HG03139 (cell line): ENCODE data around the gene ATP6V0B.

ENCODE experiments used
- ATAC-seq: cut with Tn5 transposase; IDR thresholded peaks from one replicate; pipeline ENCODE4 v1.9.1; 2021; ENCODE audit not compliant: unreplicated experiment

ATP6V0B gene

DNA sequence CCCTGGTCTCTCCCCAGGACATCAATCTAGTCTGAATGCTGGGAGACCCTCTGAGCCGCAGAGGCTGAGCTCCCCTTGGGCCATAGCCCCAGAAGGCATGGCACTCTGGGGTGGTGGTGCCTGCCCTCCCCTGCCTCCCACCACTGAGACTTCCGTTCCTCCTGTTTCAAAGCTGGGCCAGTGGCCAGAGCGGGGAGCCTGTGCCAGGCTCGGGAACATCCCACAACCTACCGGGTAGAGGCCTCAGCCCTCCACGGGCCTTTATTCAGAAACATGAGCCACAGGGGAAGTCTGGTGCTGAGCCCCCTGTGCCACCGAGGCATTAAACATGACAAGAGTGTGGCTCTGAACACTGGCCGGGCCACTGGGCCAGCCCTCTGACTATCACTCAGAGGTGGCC lies 24.7 kb downstream of the ATP6V0B start:
- ATAC-seq = no peak

DNA sequence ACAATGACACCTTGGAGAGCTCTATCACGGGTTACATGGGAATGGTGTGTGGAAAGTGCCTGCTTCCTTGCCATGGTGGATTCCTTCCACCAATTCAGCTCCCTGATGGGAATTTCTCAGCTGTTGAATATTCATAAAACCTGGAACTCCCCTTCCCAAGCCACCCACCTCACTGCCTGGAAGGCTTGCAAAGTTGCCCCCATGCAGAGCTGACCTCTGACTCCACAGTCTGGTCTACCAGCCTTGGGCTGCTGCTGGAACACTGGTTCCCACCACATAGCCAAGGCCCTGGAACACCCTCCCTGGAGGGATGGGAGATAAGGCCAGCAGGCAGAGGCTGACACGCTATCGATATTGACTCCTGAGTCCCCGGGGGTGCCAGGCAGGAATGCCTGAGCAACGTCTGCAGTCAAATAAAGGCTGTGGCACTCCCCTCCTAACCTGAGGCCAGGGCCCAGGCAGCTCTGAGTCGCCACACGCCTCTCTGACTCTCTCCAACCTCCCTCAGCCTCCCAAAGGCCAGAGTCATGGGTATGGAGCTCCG lies 25.4 kb downstream of the ATP6V0B start:
- ATAC-seq = no peak

DNA sequence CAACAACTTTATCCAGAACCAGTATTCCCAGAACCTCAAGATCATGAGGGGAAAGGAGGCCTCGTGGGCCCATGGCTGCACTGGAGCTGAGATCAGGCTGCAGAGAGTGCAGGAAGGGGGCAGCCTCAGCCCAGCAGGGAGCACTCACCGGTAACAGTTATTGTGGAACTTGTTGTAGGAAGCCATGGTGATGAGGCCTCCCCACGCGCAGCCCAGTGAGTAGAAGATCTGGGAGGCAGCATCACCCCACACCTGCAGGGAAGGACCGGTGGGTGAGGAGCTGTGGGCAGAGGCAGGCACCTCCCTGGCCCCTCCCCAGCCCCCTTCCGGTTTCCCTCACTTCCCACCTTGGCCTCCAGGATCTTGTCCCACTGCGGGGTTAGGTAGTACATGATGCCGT lies 27.4 kb downstream of the ATP6V0B start:
- ATAC-seq = no peak

DNA sequence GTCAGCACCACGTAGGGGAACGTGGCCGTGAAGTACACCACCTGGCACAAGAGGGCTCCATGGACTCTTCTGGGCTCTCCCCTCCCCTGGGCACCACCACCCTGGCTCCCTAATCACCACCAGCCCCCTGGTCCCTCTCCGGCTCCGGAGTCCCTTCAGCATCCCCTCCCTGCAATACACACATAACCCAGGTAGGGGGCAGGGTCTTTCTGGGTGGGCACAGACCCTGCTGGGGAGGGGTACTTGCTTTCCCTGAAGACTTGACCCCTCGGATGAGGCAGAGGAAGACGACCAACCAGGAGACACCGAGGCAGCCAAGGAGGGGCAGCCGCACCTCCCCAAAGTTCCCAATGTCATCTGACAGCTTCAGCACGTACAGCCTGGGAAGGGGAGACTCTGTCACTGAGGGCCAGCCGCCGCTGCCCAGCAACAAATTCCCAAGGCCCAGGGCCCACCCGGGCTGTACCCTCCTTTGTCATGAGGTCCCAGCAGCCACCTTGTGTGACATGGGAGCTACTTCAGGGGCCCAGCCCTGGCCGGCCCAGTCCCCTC lies 27.9 kb downstream of the ATP6V0B start:
- no peak for ATAC-seq

DNA sequence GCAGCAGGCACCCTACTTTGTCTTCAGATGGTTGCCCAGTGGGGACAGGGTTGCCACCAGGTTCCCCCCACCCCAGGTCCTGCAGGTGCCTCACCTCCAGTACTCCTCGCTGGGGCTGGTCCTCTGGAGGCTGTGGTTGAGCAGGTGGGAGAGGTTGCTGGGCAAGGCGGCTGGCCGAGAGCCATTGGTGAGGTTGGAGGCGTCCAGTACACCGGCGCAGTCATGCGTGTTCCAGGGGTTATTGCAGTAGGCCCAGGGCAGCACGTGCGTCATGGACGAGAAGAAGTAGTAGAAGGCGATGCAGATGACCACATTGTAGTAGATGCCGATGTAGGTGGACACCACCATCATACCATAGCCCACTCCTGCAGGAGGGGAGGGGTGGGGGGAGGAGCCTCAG lies 33.5 kb downstream of the ATP6V0B start:
- ATAC-seq = no peak

DNA sequence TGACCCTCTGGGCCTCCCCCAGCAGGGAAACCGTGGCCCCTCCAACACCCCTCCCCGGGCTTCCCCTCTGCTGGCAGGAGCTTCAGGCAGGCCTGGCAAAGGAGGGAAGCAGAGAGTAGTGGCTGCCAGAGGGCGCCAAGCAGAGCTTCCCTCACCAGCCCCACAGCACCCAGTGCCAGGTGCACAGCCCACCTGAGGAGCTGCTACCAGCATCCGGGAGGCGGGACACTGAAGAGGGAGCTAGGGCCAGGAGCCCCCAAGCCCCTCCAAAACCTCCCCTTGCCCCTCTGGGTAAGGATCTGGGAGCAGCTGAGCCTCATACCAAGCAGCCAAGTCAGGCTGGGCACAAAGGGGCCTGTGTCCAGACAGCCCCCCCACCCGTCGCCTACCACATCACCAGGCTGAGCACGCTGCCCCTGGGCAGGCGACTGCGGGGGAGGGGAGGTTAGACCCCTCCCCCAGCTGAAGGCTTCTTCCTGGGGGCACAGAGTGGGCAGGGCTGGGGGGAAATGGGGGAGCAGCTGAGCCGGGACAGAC lies 36.2 kb downstream of the ATP6V0B start:
- no peak for ATAC-seq

DNA sequence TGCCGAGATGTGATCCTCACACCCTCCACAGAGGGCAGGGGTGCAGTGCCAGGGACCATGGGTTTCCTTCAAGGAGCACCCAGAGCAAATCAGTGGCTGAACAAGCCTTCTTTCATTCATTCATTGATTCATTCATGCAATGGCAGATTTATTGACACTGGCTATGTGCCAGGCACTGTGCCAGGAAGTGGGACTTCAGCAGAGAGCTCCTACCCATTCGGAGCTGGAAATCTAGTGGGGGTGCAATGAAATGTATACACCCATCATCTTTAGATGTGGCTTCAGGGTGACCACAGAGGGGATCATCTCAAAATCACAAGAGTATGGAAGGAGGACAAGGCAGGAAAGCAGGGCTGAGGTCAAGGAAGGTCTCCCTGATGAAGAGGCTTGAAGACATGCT lies 37.6 kb downstream of the ATP6V0B start:
- ATAC-seq = no peak

DNA sequence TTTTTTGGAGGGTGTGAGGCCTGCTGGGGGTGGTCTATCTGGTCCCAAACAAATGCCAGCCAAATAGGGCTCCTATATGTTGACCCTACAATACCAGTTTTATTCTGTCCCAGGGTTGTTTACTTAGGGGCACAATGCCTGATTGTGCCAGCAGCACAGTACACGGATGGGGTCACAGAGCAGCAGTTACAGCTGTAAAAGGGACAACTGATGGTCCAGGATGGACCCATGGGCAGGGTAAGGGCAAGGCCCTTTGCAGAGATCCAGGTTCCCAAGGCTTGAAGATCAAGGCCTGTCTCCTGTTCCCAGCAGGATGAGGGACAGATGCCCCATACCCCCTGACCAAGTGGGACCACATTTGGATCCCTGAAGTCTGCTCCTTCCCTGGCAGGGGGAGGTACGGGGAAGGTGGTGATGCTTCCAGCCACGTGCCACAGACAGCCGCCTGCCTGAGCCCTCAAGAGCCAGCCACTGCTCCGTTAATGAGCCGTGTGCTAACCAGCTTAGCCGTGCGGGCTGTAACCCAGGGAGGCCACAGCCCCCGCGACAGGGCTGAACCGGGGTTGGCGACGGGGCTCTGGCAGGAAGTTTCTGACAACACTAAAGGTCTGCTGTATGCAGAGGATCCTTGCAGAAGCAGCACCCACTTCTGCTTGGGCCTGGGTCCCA lies 38.3 kb downstream of the ATP6V0B start:
- no peak for ATAC-seq

DNA sequence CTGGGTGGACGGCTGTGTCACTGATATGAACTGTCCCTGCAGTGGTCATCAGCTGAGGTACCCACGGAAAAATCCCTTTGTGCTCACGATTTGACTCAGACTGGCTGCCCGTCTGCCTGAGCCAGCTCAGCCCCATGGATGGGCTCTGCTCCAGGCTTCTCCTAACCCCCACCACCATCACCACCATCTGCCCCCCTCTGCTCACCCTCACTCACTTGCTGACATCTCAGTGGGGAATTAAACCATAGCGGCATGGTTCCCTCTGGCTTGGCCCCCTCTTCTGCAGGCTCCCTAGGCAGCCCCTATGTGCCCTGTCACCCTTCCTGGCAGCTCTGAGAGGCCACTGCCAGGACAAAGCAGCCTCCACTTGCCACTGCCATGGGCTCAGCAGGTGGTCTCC lies 39.2 kb downstream of the ATP6V0B start:
- no peak for ATAC-seq

DNA sequence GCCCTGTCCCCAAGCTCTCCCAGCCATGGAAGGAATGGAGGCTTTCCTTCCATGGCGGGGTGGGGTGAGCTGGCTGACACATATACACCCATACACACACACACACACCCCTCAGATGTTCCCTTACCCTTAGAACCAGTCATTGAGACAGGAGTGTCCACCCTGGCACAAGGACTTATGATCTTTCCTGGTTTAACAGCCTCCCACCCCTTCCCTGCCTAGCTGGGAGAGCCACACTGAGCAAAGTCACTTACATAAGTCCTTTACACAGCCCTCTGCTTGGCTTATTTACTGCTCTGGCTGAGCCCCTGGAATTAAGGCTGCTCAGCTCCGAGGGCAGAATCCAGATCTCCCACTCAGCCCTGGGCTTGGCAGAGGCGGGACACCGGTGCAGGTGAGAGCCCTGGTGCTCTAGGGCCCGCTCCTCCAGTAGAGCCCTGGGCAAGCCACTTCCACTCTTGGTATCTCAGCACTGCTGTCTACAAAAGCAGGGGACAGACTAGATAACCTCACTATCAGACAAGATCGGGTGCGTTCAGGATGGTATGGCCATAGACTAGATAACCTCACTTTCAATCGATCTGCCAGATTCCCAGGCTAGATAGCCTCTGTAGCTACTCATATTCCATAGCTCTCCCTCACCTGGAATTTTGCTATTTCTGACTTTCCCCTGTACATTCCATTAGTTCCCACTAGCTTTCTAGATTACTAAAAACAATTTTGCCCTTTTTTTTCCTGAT lies 39.8 kb downstream of the ATP6V0B start:
- no peak for ATAC-seq

DNA sequence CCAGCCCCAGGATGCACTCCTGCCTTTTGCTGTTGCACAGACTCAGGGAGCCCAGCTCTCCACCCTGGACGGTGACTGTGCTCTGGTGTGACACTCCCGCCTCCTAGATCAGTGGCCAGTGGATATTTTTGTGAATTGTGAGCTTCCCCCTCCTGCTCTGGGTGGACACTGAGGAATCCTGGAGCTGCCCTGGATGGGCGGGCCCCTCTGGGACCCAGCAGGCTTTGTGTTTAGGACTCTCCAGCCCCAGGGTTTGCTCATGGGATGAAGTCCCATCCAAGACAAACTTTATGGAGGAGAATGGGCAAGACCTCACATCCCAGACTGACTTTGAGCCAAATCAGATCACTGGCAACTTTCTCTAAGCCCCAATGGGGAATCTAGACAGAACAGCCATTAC lies 40.4 kb downstream of the ATP6V0B start:
- ATAC-seq = no peak

DNA sequence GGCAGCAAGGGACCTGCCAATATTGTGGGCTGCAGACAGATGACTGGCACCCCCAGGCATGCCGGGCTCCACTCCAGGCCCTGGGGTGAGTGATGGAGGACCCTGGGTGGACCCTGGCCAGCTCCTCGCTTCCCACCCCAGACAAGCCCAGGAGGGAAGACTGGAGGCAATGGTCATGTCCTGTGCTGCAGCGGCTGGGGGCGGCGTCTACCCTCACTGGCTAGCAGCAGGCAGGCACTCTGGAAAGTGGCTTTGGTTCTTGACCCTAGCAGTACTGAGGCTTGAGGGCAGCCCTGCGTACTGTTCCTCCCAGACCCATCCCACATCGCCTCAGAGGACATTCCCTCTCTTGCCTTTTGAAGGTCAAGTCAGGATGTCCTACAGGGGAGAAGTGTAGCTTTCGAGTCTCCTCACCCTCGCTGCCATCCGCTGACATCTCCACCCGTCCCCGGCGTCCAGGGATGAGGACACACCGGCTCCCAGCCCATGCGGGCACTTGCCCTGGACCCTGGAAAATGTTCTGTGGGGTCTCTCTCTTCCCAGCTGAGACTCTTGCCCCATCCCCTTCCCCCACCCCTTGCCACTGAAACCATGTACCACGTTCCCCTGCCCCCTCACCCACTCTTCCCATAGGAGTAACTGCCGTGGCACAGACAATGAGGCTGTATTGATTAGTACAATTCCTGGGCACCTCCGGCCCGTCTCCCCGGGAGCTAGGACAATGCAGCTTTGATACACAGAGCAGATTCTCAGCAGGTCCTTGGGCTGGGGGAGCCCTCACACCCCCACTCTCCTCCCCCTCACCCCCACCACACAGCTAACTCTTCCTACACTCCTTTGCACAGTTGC lies 41.5 kb downstream of the ATP6V0B start:
- ATAC-seq = no peak

DNA sequence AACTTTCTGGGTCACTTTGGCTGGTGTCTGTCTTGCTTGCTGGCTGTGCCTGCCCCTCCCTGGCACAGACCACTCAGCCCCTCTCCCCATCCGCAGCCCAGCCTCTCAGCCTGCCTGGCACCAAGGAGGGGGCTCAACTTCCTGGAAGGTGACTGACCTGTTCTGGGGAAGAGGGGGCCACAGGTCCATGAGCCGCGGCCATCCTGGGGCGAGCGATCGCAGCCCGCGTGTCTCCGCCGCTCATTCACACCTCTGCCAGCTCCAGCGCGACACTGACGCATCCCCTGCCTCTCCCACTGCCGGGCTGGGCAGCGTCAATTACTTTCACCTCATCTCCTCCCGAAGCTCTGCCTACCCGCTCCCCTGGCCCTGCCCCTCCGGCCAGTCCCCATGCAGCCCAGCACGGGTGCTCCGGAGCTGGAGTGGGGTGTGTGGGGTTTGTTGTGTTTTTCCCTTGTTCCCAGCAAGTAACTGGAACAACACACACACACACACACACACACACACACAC lies 42.2 kb downstream of the ATP6V0B start:
- ATAC-seq = no peak

DNA sequence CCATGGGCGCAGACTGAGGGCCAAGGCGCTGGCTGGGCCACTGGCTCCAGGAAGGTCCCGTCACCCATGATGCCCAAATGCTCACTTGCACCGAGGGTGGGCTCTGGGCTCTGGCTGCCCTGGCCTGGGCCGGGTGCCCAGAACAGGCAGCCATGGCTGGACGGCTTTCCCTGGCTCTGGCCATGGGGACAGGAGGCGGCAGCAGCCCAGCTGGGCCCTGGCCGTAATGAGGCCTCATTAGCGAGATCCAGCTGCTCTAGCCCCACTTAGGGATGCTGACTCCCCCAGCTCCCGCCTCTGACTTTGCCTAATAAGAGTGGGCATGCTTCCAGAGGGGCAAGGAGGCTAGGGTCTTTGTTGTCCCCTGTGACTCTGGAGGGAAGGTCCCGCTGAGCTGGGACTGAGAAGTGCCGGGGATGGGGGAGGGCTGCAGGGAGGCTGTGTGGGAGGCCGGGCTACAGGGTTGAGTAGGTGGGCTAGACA lies 44.7 kb downstream of the ATP6V0B start:
- no peak for ATAC-seq

DNA sequence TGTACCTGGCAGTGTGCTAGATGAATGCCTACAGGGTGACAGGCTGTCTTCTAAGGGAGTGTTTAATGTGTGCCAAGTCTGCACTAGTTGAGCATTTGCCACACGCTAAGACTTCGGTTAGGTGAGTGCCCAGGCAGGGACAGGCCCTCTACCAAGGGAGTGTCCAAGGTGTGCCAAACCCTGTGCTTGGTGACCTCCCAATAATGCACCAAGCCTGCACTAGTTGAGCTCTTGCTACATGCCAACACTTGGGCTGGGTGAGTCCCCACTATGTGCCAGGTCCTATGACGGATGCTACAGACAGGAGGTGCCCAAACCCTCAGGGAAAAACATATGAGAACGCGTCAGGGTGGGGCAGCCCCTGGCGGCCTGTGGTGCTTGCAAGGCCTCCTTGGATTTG lies 45.7 kb downstream of the ATP6V0B start:
- ATAC-seq = no peak

DNA sequence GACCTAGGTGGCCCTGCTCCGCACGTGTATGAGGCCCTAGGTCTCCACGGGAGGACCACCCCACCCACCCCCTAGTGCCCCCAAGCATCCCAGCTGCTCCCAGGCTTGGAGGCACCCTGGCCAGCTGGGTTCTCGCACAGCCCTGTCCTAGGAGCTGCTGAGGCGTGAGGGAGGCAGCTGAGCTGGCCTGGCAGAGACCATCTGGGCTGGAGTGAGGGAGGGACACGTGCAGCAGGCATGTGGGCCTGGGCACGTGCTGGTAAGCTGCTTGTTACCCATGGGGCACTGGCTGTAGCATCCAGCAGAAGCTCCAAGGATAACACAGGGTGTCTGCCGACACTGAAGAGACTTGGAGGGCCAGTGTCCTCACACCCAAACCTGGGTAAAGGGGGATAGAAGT lies 46.4 kb downstream of the ATP6V0B start:
- ATAC-seq = no peak

DNA sequence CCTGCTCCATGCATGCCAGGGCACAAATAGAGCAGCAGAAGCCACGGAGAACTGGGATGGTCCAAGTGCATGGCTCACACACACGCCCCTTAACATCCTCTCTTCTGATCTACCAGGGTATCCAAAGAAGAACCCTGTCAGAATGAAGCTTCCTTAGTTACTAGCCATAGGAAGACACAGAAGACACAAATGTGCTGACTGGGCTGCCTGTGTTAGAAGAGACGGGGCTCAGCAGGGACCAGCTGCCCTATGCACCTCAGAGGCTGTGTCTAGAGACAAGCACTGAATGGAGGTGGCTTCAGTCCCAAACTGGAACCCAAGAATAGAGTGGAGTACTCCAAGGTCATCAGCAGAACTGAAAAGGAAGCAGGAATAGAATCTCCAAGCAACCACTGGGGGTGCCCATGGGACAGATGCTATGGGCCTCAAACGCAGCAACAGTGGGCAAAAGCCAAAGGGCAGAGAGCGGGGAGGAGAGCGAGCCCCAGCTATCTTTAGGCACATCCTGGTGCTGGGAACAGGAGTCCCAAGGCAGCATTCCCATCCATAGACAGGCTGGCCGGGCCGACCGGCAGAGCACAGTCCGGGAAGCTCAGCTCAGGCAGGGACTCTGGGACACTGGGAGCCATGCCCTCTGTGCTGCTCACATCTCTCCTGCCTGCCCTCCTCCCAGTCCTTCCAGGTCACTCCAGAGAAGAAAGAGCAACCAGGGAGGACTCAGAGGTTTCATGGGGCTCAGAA lies 47.0 kb downstream of the ATP6V0B start:
- no peak for ATAC-seq

DNA sequence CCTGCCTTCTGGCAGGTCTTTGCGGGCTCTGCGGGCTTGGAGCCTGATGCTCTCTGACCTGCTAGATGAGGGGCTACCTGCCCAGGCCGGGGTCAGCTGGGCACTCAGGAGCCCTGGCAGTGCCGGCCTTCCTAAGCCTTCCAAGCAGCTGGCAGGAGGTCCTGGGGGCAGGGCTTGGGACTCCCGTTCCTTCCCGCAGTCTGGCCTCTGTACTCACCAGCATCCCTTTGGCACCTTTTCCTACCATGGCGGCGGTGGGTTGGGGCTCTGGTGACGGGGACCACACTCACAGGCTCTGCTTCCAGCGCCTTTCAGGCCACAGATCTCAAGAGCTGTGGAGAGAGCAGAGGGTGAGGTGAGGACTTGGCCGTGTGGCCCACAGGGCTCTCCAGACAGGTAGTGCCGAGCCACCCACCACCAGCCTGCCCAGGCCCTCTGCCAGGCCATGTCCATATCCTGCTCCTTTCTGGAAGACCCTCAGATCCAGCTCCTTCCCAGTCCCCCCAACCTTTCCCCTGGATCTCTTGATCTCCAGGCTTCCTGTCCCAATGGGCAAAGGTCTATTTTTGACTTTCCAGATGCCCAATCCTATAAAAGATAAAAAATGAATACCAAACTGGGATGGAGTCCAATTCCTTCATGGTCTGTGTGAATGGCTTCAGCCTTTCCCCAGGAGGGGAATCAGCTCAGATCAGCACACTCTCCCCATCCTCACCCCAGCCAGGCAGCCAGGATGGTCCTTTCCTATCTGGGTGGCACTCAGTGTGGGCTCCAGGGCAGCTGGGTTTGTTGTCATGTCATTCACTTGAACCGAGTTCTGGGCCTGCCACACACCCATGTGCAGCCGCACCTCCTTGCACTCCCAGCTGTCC lies 49.5 kb downstream of the ATP6V0B start:
- ATAC-seq = no peak

DNA sequence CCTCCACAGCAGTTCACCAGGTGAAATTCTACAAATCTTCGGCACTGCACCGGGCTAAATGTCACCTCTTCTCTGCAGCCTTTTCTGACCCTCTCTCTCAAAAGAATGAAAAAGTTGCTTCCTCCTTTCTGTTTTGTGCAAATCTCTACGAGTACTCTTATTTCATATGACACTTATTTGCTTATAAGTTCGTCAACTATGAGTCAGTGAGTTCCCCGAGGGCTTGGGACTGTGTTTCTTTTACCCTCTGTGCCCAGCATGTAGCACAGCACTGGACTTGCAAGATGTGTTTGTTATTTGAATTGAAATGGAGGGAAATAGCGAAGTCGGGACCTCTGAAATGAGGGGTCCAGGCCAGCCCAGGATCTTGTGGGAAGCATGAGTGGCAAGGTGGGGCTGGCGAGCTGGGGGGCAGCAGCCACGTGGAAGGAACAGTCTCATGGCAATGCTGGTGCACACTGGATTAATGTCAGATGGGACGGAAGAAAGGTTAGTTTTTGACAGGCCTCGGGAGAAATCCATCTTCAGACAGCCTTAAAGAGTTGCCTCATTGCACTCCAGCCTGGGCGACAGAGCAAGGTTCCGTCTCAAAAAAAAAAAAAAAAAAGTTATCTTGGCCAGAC lies 50.3 kb downstream of the ATP6V0B start:
- ATAC-seq = no peak
